Cardiac septum (tissue), 1 donor: Measurements from ENCODE around the gene RHOG. TPM values are rescaled to one million over a fixed set of nuclear protein-coding genes. Genes with fewer than 3 reads are reported as not detected.
"Not testable (repeated sequence)": the region's sequence is repeated elsewhere in the genome, so short reads cannot be mapped to it uniquely, and the experiment has no call there.

ENCODE experiments used
- DNase-seq: peaks from one replicate; pipeline ENCODE4 v3.0.0-alpha.2; 2020; ENCODE audit warnings: low spot score
- intact Hi-C: fragments of 100-400 bp; cut with DNase I; formaldehyde crosslinking; loops from one replicate; pipeline ENCODE4 v1.14.0; 2022
- total RNA-seq: library from RNA; stranded (reverse); fragmentation: NEBNext Ultra II Directional; extraction: Animal tissue kit (Norgen Biotek cat#: 25700); gene quantifications from one replicate; pipeline ENCODE4 v1.2.1, GENCODE V29; 2021
- donor health status: DM: no; HTN: no; CAD: no.

RHOG gene
- total RNA-seq, 1 donor from 2014 or later: 27.5 TPM

DNA sequence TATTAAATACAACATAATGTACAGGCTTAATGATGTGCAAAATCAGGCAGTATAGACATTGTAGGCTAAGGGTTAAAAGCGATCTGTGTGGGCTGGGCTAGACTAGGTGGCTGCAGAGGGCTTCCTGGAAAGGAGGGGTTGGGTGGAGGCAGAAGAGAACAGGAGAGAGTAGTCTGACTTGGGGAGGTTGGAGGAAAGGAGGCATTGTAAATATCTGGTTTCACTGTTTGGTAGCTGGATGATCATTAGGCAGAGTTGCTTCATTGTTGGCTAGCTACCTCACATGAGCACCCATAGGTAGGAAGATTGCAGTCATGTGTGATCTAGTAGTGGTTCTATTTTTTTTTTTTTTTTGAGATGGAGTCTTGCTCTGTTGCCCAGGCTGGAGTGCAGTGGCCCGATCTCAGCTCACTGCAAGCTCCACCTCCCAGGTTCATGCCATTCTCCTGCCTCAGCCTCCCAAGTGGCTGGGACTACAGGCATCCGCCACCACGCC lies 20.2 kb upstream of the RHOG start:
- intact Hi-C loops, DNase-seq: not testable (repeated sequence)

DNA sequence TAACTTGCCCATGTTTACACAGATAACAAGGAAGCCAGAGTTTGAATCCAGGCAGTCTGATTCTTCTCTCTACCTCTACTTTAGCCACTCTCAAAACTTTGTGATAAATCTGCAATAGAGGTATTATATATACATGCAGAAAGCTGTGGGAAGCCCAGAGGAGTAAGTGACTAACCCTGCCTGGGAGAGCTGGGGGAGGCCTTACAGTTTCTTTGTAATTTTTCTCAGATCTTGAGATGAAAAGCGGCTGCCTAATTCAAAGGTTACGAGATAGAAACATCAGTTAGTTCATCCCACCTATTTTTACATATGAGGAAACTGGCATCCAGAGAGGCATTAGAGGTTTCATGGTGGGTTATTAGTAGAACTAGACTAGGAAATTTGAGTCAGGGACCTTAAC lies 19.6 kb upstream of the RHOG start:
- intact Hi-C loops: no loop called here
- DNase-seq: no peak

DNA sequence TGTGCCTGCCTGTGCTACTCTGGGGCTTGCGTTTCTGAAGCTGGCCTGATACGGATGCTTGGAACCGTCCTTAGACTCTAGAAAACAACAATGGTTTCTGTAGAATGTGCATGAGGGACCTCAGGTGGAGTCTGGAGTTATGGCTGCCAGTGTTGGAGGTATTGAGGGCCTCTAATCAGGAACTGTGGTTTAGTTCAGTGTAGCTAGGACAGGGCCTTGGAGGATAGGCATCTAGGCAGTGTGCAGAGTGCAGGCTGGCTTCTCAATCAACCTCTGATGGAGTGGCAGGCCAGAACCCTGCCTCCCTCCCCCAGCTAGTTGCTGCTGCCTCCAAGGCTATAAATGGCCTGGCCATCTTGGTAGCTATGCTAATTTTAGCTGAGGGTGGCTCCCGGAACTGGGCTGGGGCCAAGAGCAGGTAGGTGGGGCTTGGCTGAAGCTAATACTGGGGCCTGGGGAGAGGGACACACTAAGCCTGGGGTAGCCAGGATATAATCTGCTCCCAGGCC lies 18.7 kb upstream of the RHOG start:
- DNase-seq: peak; percentile 91
- intact Hi-C loops: loop anchor here (5.0 kb wide), 1 partner anchor 88 kb away; no protein-coding TSS in a partner anchor

DNA sequence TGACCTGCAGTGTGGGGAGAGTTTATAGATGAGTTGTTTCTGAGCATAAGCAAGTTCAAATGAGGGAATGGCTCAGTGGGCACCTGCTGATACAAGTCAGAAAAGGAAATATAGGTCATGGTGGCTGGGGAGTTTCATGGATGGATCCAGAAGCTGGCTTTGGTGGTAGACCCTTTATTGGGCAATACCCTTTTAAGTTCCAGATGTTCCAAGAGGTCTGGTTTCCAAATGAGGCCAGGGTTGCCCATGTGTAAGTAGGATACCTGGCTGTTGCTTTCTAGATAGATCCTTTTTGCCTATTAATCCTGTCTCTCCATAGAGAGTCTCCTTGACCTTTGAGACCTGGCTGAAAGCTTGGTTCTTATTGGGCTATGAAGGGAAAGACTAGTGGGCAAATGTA lies 16.9 kb upstream of the RHOG start:
- no peak for DNase-seq
- intact Hi-C loops: loop anchor here (5.0 kb wide), 1 partner anchor 90 kb away; no protein-coding TSS in a partner anchor

DNA sequence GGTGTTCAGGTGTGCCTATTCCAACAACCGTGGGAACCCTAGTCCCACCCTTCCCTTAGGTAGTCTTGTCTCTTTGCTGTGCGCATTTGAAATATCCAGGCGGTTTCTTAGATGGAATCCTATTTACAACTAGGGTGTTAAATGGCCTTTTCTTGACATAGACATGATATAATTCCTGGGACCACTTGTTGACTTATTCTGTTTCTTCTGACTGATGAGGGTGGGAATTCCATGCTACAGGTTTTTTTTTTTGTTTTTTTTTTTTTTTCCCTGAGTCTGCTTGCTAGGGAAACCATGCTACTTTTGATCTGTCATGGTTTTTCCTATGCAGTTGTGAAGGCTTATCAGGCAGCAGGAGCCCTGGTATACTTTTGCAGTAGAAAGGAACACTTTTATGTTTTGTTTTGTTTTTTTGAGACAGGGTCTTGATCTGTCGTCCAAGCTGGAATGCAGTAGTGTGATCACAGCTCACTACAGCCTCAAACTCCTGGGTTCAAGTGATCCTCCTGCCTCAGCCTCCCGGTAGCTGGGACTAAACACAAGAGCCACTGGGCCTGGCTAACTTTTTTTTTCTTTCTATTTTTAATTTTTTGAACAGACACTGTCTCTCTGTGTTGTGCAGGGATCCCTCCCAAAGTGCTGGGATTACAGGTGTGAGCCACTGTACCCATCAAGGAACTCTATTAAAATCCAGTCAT lies 16.2 kb upstream of the RHOG start:
- no peak for DNase-seq
- intact Hi-C loops: loop anchor here (5.0 kb wide), 1 partner anchor 90 kb away; no protein-coding TSS in a partner anchor

DNA sequence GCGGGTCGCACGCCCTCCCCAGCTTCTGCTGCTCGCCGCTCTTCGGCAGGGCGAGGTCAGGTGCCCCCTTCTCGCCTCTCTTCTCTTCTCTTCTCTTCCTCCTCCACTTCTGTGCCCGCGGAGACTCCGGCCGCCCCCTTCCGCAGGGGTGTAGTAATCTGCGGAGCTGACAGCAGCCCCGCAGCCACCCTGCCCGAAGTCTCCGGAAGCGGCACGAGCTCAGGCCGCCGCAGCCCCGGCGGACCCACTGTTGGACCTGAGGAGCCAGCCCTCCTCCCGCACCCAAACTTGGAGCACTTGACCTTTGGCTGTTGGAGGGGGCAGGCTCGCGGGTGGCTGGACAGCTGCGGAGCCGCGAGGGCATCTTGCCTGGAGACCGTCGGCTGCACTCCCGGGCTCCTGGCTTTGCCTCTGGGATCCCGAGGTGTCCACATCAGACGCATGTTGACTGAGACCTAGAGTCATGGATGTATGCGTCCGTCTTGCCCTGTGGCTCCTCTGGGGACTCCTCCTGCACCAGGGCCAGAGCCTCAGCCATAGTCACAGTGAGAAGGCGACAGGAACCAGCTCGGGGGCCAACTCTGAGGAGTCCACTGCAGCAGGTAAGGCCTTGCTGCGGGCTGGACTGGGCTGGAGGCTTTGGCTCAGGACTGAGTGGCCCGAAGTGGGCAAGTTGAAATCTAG lies 15.2 kb upstream of the RHOG start:
- peak; percentile 84 for DNase-seq
- intact Hi-C loops: loop anchor here (1.0 to 5.0 kb wide), 2 partner anchors 91 to 216 kb away; no protein-coding TSS in a partner anchor

DNA sequence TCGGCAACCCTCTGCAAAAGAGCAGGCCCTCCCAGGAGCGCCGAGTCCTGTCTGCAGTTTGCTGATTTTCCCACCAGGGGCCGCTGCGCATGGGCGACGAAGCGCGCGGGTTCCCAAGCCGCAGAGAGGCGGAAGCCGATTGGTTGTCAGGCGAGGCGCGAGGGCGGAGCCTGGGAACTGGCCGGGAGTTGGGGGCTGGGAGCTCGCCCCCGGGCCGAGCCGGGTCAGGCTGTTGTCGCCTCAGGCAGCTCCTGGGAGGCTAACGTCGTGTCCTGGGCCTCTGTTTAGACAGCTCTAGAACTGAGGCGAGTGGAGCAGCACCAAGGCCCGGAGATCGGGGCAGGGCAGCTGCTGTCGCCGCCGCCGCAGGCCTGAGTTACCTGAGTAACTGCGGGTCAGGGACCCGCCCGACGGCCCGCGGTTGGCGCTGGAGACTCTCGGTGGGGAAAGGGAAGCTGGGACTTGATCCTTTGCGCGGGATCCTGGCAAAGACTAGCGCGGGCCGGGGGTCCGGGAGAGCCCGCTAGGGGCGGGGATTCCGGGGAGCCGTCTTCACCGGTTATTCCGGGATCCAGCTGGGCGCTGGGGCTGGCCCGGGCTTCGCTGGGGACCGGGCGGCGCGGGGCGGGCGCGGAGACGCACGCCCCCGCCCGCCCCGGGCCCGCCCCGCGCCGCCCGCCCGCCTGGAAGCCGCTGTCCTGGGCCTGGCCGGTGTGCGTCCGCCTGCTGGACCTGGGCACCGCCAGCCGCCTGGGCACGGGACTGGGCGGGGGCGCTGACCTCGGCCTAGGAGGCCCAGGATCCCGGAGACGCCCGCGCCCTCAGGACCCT lies 14.4 kb upstream of the RHOG start, which contains the start of gene STIM1:
TSS of gene STIM1 (plus strand) at position 688 of the 831 bp plus-strand sequence. CDS start 607 bp downstream, outside the sequence.
- intact Hi-C loops: loop anchor here (1.0 to 5.0 kb wide), 2 partner anchors 92 to 217 kb away; no protein-coding TSS in a partner anchor

DNA sequence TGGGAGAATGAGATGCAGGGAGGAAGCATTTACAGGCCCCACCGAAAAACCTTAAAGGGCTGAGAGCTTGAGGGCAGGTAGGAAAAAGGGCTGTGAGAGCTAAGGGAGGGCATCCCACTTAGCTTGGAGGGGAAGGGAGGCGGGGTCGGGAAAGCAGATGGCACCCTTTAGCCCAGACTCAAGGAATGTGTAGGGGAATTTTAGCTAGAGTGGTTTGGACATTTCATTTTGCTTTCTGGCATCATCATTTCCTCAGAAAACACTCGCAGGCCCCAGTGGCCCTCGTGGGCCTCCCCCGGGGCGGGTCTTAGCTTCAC lies 13.9 kb upstream of the RHOG start:
- intact Hi-C loops: no loop called here
- no peak for DNase-seq

More for the DNA sequence above, 14.4 kb upstream of the RHOG start, which contains the start of gene STIM1:
- DNase-seq: peak; percentile 98

DNA sequence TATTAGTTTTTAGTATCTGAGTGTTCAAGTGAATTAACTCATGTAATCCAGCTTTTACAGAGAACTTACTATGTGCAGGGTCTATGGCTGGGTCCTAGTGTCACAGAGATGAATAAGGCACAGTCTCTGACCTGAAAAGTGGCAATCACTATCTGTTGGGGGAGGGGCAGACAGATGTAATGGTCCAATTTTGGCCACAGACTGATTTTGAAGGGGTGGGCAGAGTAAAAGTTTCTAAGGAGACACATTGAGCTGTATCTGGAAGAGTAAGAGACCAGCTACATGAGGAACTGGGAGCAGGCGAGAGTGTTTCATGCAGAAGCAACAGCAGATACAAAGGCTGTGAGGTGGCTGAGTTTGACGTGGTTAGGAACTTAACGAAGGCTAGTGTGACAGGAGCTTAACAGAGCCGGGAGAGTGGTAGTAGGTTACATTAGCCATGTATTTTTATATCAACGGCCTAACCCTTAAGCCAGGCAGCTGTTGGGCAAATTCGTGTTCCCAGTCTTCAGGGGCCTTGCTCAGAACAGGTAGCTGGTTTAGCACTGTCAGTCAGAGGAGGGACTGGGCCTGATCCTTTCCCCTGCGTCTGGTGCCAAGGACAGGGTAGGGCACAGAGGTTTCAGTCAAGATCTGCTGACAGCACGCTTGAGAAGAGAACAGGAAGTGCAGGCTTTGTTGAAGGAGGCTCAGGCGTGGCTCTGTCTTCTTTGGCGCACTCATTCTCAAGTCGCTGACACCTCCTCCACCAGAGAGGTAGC lies 13.3 kb upstream of the RHOG start:
- intact Hi-C loops: no loop called here
- peak; percentile 78 for DNase-seq

DNA sequence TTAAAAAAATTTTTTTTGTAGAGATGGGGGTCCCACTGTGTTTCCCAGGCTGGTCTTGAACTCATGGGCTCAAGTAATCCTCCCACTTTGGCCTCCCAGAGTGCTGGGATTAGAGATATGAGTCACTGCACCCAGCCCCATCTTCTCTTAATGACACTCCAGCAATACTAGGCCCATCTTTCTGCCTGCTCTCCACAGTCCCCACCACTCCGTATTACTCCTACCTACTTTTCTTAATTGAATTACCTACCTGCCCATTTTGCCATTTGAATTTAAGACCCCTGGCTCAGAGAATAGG lies 12.7 kb upstream of the RHOG start:
- no peak for DNase-seq
- intact Hi-C loops: no loop called here

DNA sequence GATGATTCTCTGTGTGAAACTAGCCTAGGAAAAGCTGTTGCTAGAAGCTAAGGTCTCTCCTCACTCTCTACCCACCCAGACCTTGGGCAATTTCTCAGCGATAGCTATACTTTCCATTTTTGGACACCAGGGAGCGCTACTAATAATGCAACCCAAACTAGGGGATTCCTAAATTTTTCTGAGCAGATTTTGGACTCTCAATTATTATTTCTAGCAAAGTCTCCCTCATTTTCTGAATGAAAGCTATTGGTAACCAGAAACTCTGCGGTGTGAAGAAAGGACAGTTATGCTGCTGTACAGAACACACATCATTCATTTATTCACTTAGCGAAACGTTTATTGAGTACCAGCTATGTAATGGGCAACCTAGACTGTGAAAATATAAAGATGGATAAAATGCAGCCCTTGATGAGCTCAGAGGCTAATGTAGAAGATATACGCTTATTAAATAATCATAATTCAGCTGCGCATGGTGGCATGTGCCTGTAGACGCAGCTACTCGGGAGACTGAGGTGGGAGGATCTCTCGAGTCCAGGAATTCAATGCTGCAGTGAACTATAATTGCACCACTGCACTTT lies 8.6 kb upstream of the RHOG start:
- no peak for DNase-seq
- intact Hi-C loops: loop anchor here (1.0 kb wide), 1 partner anchor 223 kb away; no protein-coding TSS in a partner anchor

DNA sequence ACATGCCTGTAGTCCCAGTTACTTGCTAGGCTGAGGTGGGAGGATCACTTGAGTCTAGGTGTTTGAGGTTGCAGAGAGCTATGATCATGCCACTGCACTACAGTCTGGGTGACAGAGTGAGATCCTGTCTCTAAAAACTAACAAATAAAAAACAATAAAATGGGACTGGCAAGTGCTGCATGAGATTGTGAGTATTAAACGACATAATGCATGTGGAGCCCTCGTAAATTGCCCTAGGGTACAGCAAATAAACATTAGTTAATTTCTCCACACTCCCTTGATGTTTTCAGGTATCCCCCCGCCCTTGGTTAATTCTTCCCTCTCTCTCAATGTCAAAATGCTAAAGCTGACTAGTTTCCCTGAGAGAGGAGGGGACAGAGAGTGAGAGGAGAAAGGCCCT lies 4.9 kb upstream of the RHOG start:
- no peak for DNase-seq
- intact Hi-C loops: no loop called here

DNA sequence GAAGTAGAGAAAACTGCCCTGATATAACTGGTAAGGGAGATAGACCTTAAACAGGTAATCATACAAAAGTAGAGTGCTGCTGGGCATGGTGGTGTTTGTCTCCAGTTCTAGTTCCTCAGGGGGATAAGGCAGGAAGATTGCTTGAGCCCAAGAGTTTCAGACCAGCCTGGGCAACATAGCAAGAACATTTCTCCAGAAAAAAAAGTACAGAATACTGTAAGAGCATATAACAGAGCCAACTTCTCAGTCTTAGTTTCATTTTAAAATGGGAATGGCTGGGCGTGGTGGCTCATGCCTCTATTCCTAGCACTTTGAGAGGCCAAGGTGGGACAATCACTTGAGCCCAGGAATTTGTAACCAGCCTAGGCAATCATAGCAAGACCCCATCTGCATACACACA lies 4.5 kb upstream of the RHOG start:
- no peak for DNase-seq
- intact Hi-C loops: no loop called here

DNA sequence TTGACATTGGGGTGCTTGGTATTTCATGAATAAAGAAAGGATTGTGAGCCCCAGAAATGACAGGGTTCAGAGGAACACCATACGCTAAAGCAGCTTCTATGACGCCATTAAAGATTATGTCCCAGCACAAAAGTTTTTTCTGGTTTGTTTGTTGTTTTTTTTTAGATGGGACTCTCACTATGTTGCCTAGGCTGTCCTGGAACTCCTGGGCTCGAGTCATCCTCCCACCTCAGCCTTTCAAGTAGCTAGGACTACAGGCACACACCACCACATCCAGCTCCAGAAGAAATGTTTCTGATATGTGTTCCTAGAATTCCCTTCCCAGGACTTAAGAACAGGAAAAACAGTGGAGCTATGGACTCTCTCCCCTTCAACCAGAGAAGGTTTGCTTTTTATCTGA lies 2.6 kb upstream of the RHOG start:
- intact Hi-C loops: no loop called here
- no peak for DNase-seq

DNA sequence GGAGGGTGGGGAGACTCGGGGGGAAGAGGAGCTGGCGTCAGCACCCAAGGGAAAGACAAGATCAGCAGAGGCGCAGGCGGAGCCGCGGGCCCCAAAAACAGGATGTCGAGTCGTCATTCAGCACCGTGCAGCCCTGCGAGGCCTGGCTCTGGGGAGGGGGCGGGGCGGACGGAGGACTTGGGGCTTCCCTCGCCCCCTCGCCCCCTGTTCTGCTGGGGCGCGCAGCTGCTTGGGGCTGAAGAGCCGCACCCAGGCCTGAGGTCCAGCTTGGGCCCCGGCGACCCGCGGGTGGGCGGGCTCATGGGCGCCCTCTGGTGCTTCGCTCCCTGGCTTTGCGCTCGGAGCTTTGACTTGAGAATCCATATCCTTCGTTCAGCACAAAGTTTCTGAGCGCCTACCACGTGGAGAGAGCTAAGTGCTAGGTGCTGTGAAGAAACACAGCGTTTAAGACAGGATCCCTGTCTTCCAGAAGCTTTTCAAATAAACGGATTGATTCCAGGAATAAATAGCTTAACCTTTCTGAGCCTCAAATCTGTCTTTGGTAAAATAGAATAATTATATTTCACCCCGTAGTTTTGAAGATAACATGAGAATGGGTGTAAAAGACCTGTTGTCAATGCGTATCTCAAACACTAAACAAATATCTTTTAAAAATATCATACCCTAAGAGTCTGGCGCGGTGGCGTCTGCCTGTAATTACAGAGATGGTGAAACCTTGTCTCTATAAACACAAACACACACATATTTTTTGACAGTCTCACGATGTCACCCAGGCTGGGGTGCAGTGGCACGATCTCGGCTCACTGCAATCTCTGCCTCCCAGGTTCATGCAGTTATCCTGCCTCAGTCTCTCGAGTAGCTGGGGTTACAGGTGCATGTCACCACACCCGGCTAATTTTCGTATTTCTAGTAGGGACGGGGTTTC lies 929 bp upstream of the RHOG start:
- intact Hi-C loops: loop anchor here (1.0 kb wide), 1 partner anchor 44 kb away; the partner anchor contains the start of gene NUP98
- peak; percentile 95 for DNase-seq

DNA sequence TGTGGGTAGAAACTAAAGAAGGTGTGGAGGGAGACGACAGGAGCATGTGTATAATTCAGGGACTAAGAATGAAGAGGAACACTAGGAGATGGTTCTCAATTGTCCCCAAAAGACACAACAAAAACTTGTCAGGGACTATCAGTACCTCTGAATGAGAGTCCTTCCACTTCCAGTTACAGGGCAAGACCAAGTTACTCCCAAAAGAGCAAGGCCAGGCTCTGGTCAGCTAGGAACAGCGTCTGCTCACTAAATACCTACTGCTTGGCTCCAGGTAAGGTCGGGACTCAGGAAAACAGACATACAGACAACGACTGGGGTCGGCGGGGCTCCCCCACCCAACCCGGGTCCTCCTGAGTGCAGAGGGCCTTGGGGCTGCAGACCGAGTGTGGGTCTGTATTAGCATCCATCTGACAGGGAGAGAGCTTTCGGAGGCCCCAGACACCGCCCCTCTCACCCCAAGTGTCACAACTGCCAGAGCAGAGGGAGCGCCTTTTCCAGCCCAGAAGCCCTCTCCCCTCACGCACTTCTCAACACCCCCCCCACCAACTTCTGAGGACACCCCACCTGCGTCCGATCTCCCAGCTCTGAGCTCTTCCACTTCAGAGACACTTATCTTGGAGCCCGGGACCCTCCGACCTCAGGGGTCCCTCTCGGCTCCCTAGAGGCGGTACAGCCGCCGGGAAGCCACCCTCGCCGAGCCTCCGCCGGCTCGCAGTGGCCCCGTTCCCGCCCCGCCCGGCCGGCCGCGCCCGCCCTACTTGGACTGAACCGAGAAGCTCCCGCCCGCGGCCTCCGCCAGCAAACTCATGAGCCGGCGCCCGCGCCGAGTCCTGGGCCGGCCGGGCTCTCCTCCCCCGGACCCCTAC lies 522 bp downstream of the RHOG start:
- intact Hi-C loops: no loop called here
- no peak for DNase-seq

DNA sequence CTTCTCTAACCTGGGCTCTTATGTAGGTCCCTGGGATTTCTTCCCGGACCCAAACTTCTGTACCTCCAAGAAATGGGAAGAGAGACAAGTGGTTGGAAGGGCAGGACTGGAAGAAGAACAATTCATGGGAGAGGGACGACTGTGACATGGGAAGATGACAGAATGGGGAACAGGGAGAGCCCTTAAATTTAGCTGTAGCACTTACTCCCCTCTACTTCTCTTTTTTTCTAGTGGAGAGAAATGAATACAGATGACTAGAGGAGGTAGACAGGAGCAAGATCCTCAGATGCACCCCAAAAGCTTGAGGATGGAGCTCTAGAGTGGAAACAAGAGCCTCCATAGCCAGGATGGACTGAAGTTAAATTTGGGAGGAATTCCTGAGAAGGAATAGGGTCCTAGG lies 2.3 kb downstream of the RHOG start:
- DNase-seq: no peak
- intact Hi-C loops: no loop called here
